ENCODE measurements around the gene ZNF512B.

Gene ZNF512B

GRCh38 chr20:63915471-63915870 lies 54.3 kb downstream of the ZNF512B start:
- TF ChIP-seq CTCF (conservative IDR thresholded peaks at IDR 0.05): no peak
- H3K27ac ChIP-seq: no peak overlapping the region

- H3K27ac ChIP-seq: no peak overlapping the region
- TF ChIP-seq CTCF (conservative IDR thresholded peaks at IDR 0.05): no peak
- no peak for TF ChIP-seq ZFX (IDR thresholded peaks at IDR 0.05)
These were observed 56.0 kb downstream of the ZNF512B start for GRCh38 chr20:63913768-63914167.

- H3K27ac ChIP-seq: peak overlapping the region; percentile 36; the same call in 1 of the 2 replicates
- no peak for TF ChIP-seq ZFX (IDR thresholded peaks at IDR 0.05)
These were observed 58.6 kb downstream of the ZNF512B start for GRCh38 chr20:63911176-63911575.

- TF ChIP-seq ZFX (IDR thresholded peaks at IDR 0.05) (no peak), CTCF (conservative IDR thresholded peaks at IDR 0.05) (no peak)
- no peak overlapping the region for H3K27ac ChIP-seq
These were observed 61.6 kb downstream of the ZNF512B start for GRCh38 chr20:63908008-63908682.

Measured in C4-2B (cell line).